ENCODE measurements around the gene DMD. TPM values are rescaled to one million over a fixed set of nuclear protein-coding genes. Genes with fewer than 3 reads are reported as not detected.

DMD gene
- total and polyA plus RNA-seq, 2 of the 13 experiments (the other 11 are each of a cell fraction or from before 2014, with no cell fraction given) = 17.6 to 25.9 TPM

GRCh38 chrX:31506360-31506759 is 1705.0 kb downstream of the DMD start (continued):
- TF ChIP-seq ZNF816 (CRISPR knock-in tag; IDR thresholded peaks at IDR 0.05; ENCODE audit: borderline replicate concordance) (no peak), GTF3A (CRISPR knock-in tag; conservative IDR thresholded peaks at IDR 0.05) (no peak), NFE2L2 (IDR thresholded peaks at IDR 0.05; ENCODE audit: low read length) (no peak), THAP11 (CRISPR knock-in tag; IDR thresholded peaks at IDR 0.05) (no peak), TAF1 (CRISPR knock-in tag; IDR thresholded peaks at IDR 0.05) (no peak), REPIN1 (CRISPR knock-in tag; IDR thresholded peaks at IDR 0.05; ENCODE audit: borderline replicate concordance, low read depth) (no peak), ZNF275 (CRISPR knock-in tag; IDR thresholded peaks at IDR 0.05; ENCODE audit: borderline replicate concordance) (no peak), ZFP37 (CRISPR knock-in tag; IDR thresholded peaks at IDR 0.05; ENCODE audit: borderline replicate concordance) (no peak)
- TF ChIP-seq, protein P1, sequence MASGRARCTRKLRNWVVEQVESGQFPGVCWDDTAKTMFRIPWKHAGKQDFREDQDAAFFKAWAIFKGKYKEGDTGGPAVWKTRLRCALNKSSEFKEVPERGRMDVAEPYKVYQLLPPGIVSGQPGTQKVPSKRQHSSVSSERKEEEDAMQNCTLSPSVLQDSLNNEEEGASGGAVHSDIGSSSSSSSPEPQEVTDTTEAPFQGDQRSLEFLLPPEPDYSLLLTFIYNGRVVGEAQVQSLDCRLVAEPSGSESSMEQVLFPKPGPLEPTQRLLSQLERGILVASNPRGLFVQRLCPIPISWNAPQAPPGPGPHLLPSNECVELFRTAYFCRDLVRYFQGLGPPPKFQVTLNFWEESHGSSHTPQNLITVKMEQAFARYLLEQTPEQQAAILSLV (CRISPR knock-in tag; IDR thresholded peaks at IDR 0.05; ENCODE audit: borderline replicate concordance) = no peak
- TF ChIP-seq, protein P2, sequence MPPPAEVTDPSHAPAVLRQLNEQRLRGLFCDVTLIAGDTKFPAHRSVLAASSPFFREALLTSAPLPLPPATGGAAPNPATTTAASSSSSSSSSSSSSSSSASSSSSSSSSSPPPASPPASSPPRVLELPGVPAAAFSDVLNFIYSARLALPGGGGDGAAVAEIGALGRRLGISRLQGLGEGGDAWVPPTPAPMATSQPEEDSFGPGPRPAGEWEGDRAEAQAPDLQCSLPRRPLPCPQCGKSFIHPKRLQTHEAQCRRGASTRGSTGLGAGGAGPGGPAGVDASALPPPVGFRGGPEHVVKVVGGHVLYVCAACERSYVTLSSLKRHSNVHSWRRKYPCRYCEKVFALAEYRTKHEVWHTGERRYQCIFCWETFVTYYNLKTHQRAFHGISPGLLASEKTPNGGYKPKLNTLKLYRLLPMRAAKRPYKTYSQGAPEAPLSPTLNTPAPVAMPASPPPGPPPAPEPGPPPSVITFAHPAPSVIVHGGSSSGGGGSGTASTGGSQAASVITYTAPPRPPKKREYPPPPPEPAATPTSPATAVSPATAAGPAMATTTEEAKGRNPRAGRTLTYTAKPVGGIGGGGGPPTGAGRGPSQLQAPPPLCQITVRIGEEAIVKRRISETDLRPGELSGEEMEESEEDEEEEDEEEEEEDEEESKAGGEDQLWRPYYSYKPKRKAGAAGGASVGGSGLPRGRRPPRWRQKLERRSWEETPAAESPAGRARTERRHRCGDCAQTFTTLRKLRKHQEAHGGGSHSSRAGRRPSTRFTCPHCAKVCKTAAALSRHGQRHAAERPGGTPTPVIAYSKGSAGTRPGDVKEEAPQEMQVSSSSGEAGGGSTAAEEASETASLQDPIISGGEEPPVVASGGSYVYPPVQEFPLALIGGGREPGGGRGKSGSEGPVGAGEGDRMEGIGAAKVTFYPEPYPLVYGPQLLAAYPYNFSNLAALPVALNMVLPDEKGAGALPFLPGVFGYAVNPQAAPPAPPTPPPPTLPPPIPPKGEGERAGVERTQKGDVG (CRISPR knock-in tag; IDR thresholded peaks at IDR 0.05; ENCODE audit: borderline replicate concordance) = no peak
- TF ChIP-seq, protein P3, sequence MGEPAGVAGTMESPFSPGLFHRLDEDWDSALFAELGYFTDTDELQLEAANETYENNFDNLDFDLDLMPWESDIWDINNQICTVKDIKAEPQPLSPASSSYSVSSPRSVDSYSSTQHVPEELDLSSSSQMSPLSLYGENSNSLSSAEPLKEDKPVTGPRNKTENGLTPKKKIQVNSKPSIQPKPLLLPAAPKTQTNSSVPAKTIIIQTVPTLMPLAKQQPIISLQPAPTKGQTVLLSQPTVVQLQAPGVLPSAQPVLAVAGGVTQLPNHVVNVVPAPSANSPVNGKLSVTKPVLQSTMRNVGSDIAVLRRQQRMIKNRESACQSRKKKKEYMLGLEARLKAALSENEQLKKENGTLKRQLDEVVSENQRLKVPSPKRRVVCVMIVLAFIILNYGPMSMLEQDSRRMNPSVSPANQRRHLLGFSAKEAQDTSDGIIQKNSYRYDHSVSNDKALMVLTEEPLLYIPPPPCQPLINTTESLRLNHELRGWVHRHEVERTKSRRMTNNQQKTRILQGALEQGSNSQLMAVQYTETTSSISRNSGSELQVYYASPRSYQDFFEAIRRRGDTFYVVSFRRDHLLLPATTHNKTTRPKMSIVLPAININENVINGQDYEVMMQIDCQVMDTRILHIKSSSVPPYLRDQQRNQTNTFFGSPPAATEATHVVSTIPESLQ (CRISPR knock-in tag; conservative IDR thresholded peaks at IDR 0.05) = no peak
- TF ChIP-seq, protein P4, sequence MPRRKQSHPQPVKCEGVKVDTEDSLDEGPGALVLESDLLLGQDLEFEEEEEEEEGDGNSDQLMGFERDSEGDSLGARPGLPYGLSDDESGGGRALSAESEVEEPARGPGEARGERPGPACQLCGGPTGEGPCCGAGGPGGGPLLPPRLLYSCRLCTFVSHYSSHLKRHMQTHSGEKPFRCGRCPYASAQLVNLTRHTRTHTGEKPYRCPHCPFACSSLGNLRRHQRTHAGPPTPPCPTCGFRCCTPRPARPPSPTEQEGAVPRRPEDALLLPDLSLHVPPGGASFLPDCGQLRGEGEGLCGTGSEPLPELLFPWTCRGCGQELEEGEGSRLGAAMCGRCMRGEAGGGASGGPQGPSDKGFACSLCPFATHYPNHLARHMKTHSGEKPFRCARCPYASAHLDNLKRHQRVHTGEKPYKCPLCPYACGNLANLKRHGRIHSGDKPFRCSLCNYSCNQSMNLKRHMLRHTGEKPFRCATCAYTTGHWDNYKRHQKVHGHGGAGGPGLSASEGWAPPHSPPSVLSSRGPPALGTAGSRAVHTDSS (CRISPR knock-in tag; conservative IDR thresholded peaks at IDR 0.05) = no peak

Measured in HepG2 (cell line).